HEK293T (cell line): ENCODE data around the gene CPNE1.
"Not testable (repeated sequence)": the region's sequence is repeated elsewhere in the genome, so short reads cannot be mapped to it uniquely, and the experiment has no call there.

Experiments
- CTCF ChIA-PET: fragments of 350-600 bp; formaldehyde crosslinking; extraction: SDS; loops from one replicate; lab custom pipeline; 2021; ENCODE audit warnings: antibody characterized with exemption, inconsistent platforms; lab: Yijun Ruan, JAX
- POLR2A ChIA-PET: fragments of 350-600 bp; formaldehyde crosslinking; extraction: SDS; loops from one replicate; lab custom pipeline; 2020; ENCODE audit warnings: antibody characterized with exemption, inconsistent platforms; lab: Yijun Ruan, JAX
- DNase-seq: peaks from one replicate; pipeline ENCODE4 v3.0.0; 2012; ENCODE audit warnings: mixed read lengths; ENCODE audit errors: extremely low spot score
- ARNT ChIP-seq: fragments of 450-650 bp; IDR thresholded peaks from 2 replicates; pipeline ENCODE4 v1.6.1; 2017; ENCODE audit warnings: mild to moderate bottlenecking
- BHLHE40 ChIP-seq: fragments of 450-650 bp; IDR thresholded peaks from 2 replicates; pipeline ENCODE4 v1.6.1; 2016; ENCODE audit warnings: mild to moderate bottlenecking, moderate library complexity, borderline replicate concordance
- CTBP1 ChIP-seq: fragments of 450-650 bp; IDR thresholded peaks from 2 replicates; pipeline ENCODE4 v1.6.1; 2016; ENCODE audit warnings: borderline replicate concordance
- ELF4 ChIP-seq: fragments of 450-650 bp; IDR thresholded peaks from 2 replicates; pipeline ENCODE4 v1.6.1; 2017; ENCODE audit warnings: antibody characterized with exemption
- FOXA1 ChIP-seq: fragments of 450-650 bp; IDR thresholded peaks from 2 replicates; pipeline ENCODE4 v1.6.1; 2016; ENCODE audit warnings: mild to moderate bottlenecking
- FOXK2 ChIP-seq: fragments of 450-650 bp; IDR thresholded peaks from 2 replicates; pipeline ENCODE4 v1.6.1; 2016; ENCODE audit warnings: mild to moderate bottlenecking
- FOXM1 ChIP-seq: fragments of 450-650 bp; IDR thresholded peaks from 2 replicates; pipeline ENCODE4 v1.6.1; 2017; ENCODE audit warnings: mild to moderate bottlenecking, borderline replicate concordance
- HDGF ChIP-seq: fragments of 450-650 bp; IDR thresholded peaks from 2 replicates; pipeline ENCODE4 v1.6.1; 2017; ENCODE audit warnings: antibody characterized with exemption, borderline replicate concordance
- L3MBTL2 ChIP-seq: fragments of 450-650 bp; conservative IDR thresholded peaks from 2 replicates; pipeline ENCODE4 v1.6.1; 2016; ENCODE audit warnings: mild to moderate bottlenecking
- LEF1 ChIP-seq: fragments of 450-650 bp; IDR thresholded peaks from 2 replicates; pipeline ENCODE4 v1.6.1; 2017; ENCODE audit warnings: mild to moderate bottlenecking, borderline replicate concordance
- NFRKB ChIP-seq: fragments of 450-650 bp; IDR thresholded peaks from 2 replicates; pipeline ENCODE4 v1.6.1; 2016; ENCODE audit warnings: mild to moderate bottlenecking, moderate library complexity
- PKNOX1 ChIP-seq: fragments of 450-650 bp; IDR thresholded peaks from 2 replicates; pipeline ENCODE4 v1.6.1; 2016
- SP1 ChIP-seq: fragments of 450-650 bp; IDR thresholded peaks from 2 replicates; pipeline ENCODE4 v1.6.1; 2017
- SUZ12 ChIP-seq: fragments of 450-650 bp; IDR thresholded peaks from 2 replicates; pipeline ENCODE4 v1.6.1; 2016; ENCODE audit warnings: mild to moderate bottlenecking
- TARDBP ChIP-seq: fragments of 450-650 bp; IDR thresholded peaks from 2 replicates; pipeline ENCODE4 v1.6.1; 2016
- ZNF384 ChIP-seq: fragments of 450-650 bp; IDR thresholded peaks from 2 replicates; pipeline ENCODE4 v1.6.1; 2016

CPNE1 gene

GRCh38 chr20:35697696-35698297 lies 33.1 kb upstream of the CPNE1 start:
- no peak for DNase-seq
- ChIA-PET POLR2A (no interaction called here), CTCF (no interaction called here)
- TF ChIP-seq NFRKB (no peak), HDGF (no peak), LEF1 (no peak), L3MBTL2 (no peak), FOXA1 (no peak), TARDBP (no peak), SP1 (no peak), ZNF384 (no peak), SUZ12 (no peak), CTBP1 (no peak), FOXK2 (no peak), PKNOX1 (no peak), ARNT (no peak), BHLHE40 (no peak), FOXM1 (no peak)

- ChIA-PET POLR2A (no interaction called here), CTCF (no interaction called here)
- DNase-seq, result no peak
- TF ChIP-seq FOXK2, result no peak
- no peak for TF ChIP-seq BHLHE40
- TF ChIP-seq SUZ12, result no peak
- no peak for TF ChIP-seq NFRKB
- no peak for TF ChIP-seq CTBP1
- TF ChIP-seq ELF4, result no peak
These were observed 31.3 kb upstream of the CPNE1 start for GRCh38 chr20:35695978-35696377.

- TF ChIP-seq LEF1 (no peak), TARDBP (no peak), FOXK2 (no peak), ZNF384 (no peak), L3MBTL2 (no peak), FOXM1 (no peak), HDGF (no peak), PKNOX1 (no peak), SP1 (no peak)
- POLR2A ChIA-PET, result no interaction called here
- CTCF ChIA-PET, result no interaction called here
- no peak for DNase-seq
These were observed 30.6 kb upstream of the CPNE1 start for GRCh38 chr20:35695245-35695749.

GRCh38 chr20:35690265-35690664 lies 25.6 kb upstream of the CPNE1 start:
- POLR2A ChIA-PET, result no interaction called here
- CTCF ChIA-PET, result no interaction called here
- no peak for TF ChIP-seq SP1
- TF ChIP-seq LEF1, result no peak
- no peak for TF ChIP-seq ARNT
- no peak for TF ChIP-seq ELF4
- no peak for TF ChIP-seq NFRKB
- TF ChIP-seq ZNF384, result no peak
- TF ChIP-seq HDGF, result no peak
- no peak for TF ChIP-seq TARDBP
- no peak for TF ChIP-seq PKNOX1
- TF ChIP-seq FOXM1, result no peak
- no peak for TF ChIP-seq SUZ12
- no peak for TF ChIP-seq CTBP1
- DNase-seq, result no peak

- DNase-seq, CTCF ChIA-PET: not testable (repeated sequence)
- POLR2A ChIA-PET, result interaction anchor here (1.5 kb wide), 1 partner anchor 56 kb away, joined by 3 read pairs; no protein-coding TSS in a partner anchor
These were observed 22.2 kb upstream of the CPNE1 start for GRCh38 chr20:35686872-35687271.

- CTCF ChIA-PET, DNase-seq, POLR2A ChIA-PET: not testable (repeated sequence)
These were observed 20.7 kb upstream of the CPNE1 start for GRCh38 chr20:35685368-35685767.

GRCh38 chr20:35681960-35682359 lies 17.3 kb upstream of the CPNE1 start:
- no peak for TF ChIP-seq L3MBTL2
- TF ChIP-seq BHLHE40, result no peak
- TF ChIP-seq HDGF, result no peak
- TF ChIP-seq SP1, result no peak
- no peak for TF ChIP-seq CTBP1
- TF ChIP-seq ZNF384, result no peak
- TF ChIP-seq FOXM1, result no peak
- no peak for TF ChIP-seq SUZ12
- TF ChIP-seq PKNOX1, result no peak
- TF ChIP-seq ELF4, result no peak
- TF ChIP-seq ARNT, result no peak
- no peak for TF ChIP-seq TARDBP
- TF ChIP-seq FOXA1, result no peak
- no peak for TF ChIP-seq LEF1
- no peak for TF ChIP-seq FOXK2
- no peak for TF ChIP-seq NFRKB
- DNase-seq, result no peak
- ChIA-PET CTCF (no interaction called here), POLR2A (no interaction called here)
